ENCODE data around the gene STAT1. TPM values are rescaled to one million over a fixed set of nuclear protein-coding genes. Genes with fewer than 3 reads are reported as not detected.

The STAT1 gene
- polyA plus RNA-seq, 1 donor (not counting 4 experiments of a cell fraction or from before 2014, with no cell fraction given), result 181 TPM

GRCh38 chr2:191020742-191021381, 6.9 kb upstream of the STAT1 start:
- H2AFZ ChIP-seq (ENCODE audit: control insufficient read depth, low read length), result peak overlapping the region; percentile 70
- H3K9me3 ChIP-seq (ENCODE audit: control insufficient read depth, low read depth, low read length), result no peaks in the 10 kb centered on the region
- peak overlapping the region; percentile 100 for H3K4me2 ChIP-seq (ENCODE audit: control insufficient read depth, extremely low read depth, insufficient read depth, low read depth, low read length)
- TF ChIP-seq EZH2 (IDR thresholded peaks at IDR 0.05; ENCODE audit: low read length) (no peak), CTCF (optimal IDR thresholded peaks at IDR 0.05 in 1 of 3, IDR thresholded peaks at IDR 0.05 in 1 of 3, conservative IDR thresholded peaks at IDR 0.05 in 1 of 3; ENCODE audit: extremely low read depth in 1 of 3, insufficient read depth in 2 of 3, low read length in 3 of 3) (no peak)
- H3K36me3 ChIP-seq (ENCODE audit: control insufficient read depth in 2 of 2, extremely low read depth in 1 of 2, insufficient read depth in 2 of 2, low read length in 2 of 2), result no peaks in the 10 kb centered on the region
- FAIRE-seq (no peak), DNase-seq (ENCODE audit: low read depth, low spot score) (no peak)
- peak overlapping the region; percentile 99 for H3K9ac ChIP-seq (ENCODE audit: control insufficient read depth, extremely low read depth, insufficient read depth, low read length)
- H3K79me2 ChIP-seq (ENCODE audit: control insufficient read depth, insufficient read depth, low read length), result no peaks in the 10 kb centered on the region
- no peaks in the 10 kb centered on the region for H4K20me1 ChIP-seq (ENCODE audit: control insufficient read depth, extremely low read depth, insufficient read depth, low read length)
- dilution Hi-C loops (cut with MboI; ENCODE audit: extremely low pct_ligation_motif_present, low sequenced_read_pairs), result no loop called here
- H3K27me3 ChIP-seq (ENCODE audit: control insufficient read depth, extremely low read depth, insufficient read depth, low read length), result no peaks in the 10 kb centered on the region
- peak overlapping the region; percentile 66 to 99 (median 90) for H3K4me3 ChIP-seq (ENCODE audit: control insufficient read depth in 2 of 3, extremely low read depth in 1 of 3, insufficient read depth in 2 of 3, low read depth in 1 of 3, low read length in 3 of 3)
- H3K9me1 ChIP-seq (ENCODE audit: control insufficient read depth, extremely low read depth, insufficient read depth, low read length), result no peaks in the 10 kb centered on the region
- H3K27ac ChIP-seq (ENCODE audit: control insufficient read depth, insufficient read depth, low read length), result peak overlapping the region; percentile 100
- H3K4me1 ChIP-seq (ENCODE audit: control insufficient read depth, extremely low read depth, insufficient read depth, low read length), result peaks cover 7% of the 10 kb centered on the region

- no peaks in the 10 kb centered on the region for H3K9me3 ChIP-seq (ENCODE audit: control insufficient read depth, low read depth, low read length)
- peak; percentile 20 for FAIRE-seq
Measured at GRCh38 chr2:191020221-191020741, 6.3 kb upstream of the STAT1 start.

More at GRCh38 chr2:191020221-191020741, 6.3 kb upstream of the STAT1 start:
- peak; percentile 77 for DNase-seq (ENCODE audit: low read depth, low spot score)
- Histone ChIP-seq H3K9me1 (ENCODE audit: control insufficient read depth, extremely low read depth, insufficient read depth, low read length) (no peaks in the 10 kb centered on the region), H3K4me2 (ENCODE audit: control insufficient read depth, extremely low read depth, insufficient read depth, low read depth, low read length) (peak overlapping the region; percentile 100), H3K27ac (ENCODE audit: control insufficient read depth, insufficient read depth, low read length) (peak overlapping the region; percentile 100), H2AFZ (ENCODE audit: control insufficient read depth, low read length) (peak overlapping the region; percentile 70), H3K79me2 (ENCODE audit: control insufficient read depth, insufficient read depth, low read length) (no peaks in the 10 kb centered on the region), H3K9ac (ENCODE audit: control insufficient read depth, extremely low read depth, insufficient read depth, low read length) (peak overlapping the region; percentile 99), H3K4me3 (ENCODE audit: control insufficient read depth in 2 of 3, extremely low read depth in 1 of 3, insufficient read depth in 2 of 3, low read depth in 1 of 3, low read length in 3 of 3) (peak overlapping the region; percentile 66 to 99 (median 90)), H3K27me3 (ENCODE audit: control insufficient read depth, extremely low read depth, insufficient read depth, low read length) (no peaks in the 10 kb centered on the region), H3K4me1 (ENCODE audit: control insufficient read depth, extremely low read depth, insufficient read depth, low read length) (peaks cover 7% of the 10 kb centered on the region), H4K20me1 (ENCODE audit: control insufficient read depth, extremely low read depth, insufficient read depth, low read length) (no peaks in the 10 kb centered on the region), H3K36me3 (ENCODE audit: control insufficient read depth in 2 of 2, extremely low read depth in 1 of 2, insufficient read depth in 2 of 2, low read length in 2 of 2) (no peaks in the 10 kb centered on the region)
- dilution Hi-C loops (cut with MboI; ENCODE audit: extremely low pct_ligation_motif_present, low sequenced_read_pairs), result no loop called here
- no peak for TF ChIP-seq EZH2 (IDR thresholded peaks at IDR 0.05; ENCODE audit: low read length)
- no peak for TF ChIP-seq CTCF (optimal IDR thresholded peaks at IDR 0.05 in 1 of 3, IDR thresholded peaks at IDR 0.05 in 1 of 3, conservative IDR thresholded peaks at IDR 0.05 in 1 of 3; ENCODE audit: extremely low read depth in 1 of 3, insufficient read depth in 2 of 3, low read length in 3 of 3)

All from keratinocyte (primary cell).